HG02943 (cell line): Measurements from ENCODE around the gene C4orf36.
A peak's percentile ranks its signal among the peaks of the same experiment; 100 is the strongest.

Source experiments
- ATAC-seq: cut with Tn5 transposase; IDR thresholded peaks from one replicate; pipeline ENCODE4 v1.9.1; 2021; ENCODE audit warnings: mild to moderate bottlenecking, low read depth, moderate library complexity; ENCODE audit not compliant: unreplicated experiment

C4orf36 gene

GRCh38 chr4:86891762-86892635, at the start of gene C4orf36:
C4orf36 (minus strand) TSS chr4:86892422; CDS start chr4:86891520, 902 bp downstream.
- ATAC-seq: peak; percentile 52

DNA sequence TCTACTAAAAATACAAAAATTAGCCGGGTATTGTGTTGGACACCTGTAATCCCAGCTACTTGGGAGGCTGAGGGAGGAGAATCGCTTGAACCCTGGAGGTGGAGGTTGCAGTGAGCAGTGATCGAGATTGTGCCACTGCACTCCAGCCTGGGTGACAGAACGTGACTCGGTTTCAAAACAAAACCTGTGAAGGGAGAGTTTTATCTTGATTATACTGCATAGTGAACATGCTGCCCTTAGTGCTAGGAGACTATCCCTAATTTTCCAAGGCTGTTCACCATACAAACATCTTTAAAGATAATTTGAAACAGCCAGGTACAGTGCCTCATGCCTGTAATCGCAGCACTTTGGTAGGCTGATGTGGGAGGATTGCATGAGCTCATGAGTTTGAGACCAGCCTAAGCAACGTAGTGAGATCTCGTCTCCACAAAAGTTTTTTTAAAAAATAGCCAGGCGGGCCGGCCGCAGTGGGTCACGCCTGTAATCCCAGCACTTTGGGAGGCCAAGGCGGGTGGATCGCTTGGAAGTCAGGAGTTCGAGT, 48.8 kb upstream of the C4orf36 start:
- no peak for ATAC-seq

- peak; percentile 58 for ATAC-seq
Measured at GRCh38 chr4:86939729-86940575, 47.7 kb upstream of the C4orf36 start.

- no peak for ATAC-seq
Measured at GRCh38 chr4:86938771-86939520, 46.7 kb upstream of the C4orf36 start.

GRCh38 chr4:86935853-86936733, 43.9 kb upstream of the C4orf36 start:
- peak; percentile 26 for ATAC-seq

DNA sequence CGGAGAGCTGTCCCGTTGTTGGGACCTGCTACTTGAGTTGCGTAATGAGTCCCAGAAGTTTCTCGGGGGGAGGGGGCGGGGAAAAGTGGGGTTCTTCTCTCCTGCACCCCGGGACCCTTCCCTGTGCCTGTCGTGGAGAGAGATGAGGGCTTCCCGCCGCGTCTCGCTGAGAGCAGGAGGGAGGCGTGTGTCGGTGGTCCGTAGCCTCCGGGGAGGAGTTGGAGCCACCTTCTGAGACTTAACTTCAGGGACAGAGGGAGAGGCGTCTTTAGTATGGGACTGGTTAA, 43.3 kb upstream of the C4orf36 start:
- no peak for ATAC-seq

DNA sequence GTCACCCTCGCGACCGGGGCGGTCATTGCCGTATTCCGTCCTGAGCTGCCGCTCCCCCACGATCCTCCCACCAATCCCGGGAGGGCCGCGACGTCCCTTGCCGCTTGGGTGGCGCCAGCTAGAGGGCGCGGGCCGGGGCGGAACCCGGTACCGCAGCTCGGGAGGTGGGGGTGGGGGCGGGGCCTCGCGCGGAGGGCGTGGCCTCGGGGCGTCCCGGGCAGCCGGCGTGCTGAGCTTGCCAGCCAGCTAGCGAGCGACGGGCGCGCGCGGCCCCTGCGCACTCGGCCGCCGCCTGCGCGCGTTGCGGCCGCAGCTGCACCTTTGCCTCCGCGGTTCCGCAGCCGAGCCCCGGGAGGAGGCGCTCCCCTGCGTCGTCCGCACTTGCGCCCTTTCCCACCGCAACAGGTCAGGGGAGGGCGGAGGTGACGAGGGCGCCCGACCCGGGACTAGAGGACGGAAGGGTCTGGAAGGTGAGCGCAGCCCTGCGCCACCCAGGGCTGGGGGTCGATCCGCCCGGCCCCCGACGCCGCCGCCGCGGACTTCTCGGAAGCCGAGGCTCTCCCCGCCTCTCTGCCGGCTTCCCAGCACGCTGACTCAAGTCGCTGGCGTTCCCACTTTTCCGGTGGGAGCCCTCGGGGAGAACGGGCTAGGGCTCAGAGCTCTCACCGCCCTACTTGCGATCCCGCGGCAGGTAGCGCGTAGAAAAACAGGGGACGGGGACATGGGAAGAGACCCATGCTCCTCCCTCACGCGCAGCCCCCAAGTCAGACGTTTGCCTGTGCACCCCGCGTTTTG, 42.7 kb upstream of the C4orf36 start, which contains the start of gene AFF1:
AFF1 (plus strand) TSS at position 241 of the 795 bp plus-strand sequence. CDS start 13,523 bp downstream, outside the sequence.
- ATAC-seq: peak; percentile 38

DNA sequence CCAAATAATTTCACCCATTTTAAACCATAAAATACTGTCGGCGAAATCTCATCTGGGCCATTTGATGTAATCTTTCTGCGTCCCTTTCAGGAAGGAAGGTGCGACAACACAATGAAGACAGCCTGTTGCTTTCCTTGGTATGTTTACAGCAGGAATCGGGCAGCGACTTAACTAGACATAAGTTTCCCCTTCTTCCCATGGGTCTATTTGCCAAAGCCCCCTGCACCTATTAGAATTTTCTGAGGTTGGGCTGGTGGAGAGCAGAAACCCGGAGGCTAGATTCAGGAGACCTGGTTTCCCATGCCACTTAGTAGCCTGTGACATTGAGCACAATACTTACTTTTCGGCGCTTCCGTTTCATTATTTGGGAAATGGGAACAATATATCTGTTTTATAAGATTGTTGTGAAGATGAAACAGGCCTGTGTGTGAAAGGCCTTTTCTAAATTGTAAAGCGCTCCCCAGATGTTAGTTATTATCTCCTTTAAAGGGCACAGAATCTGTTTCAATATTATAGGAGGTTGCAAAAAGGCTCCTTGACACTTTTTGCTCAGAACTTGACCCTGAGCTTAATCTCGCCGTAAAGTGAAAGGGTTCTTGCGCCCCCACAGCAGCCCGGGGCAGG, 42.0 kb upstream of the C4orf36 start:
- no peak for ATAC-seq

DNA sequence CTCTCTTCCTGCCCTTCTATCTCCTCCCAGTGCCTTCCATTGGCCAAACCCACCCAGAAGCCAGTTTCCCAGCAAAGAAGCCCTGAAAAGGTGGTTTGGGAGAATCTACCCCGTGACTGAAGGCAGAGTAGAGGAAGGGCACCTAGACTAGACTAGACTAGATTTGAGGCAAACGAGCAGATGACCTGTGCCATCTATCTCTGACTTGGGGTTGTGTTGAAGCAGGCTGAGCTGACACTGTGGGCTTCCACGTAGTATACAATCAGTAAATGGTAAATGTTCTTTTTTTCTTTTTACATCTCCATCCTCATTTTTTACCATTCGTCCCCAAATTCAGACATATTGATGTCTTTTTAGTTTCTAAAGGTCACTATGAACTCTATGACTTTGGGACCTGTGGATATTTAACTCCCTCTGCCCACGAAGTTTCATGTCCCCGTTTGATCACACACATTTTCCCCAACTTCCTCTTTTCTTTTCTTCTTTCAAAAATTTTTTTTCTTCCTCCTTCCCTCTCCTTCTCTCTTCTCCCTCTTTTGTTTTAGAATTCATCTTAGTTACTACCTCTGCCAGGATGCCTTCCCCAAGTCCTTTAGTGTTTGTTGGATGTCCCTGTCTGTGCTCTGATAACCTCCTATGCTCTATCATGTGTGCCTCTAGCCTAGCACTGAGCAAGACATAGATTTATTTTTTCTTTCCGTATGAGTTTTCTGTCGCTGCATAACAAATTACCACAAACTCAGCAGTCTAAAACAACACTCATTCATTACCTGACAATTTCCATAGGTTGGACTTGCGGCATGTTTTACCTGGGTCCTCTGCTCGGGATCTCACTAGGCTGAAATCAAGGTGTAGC, 36.4 kb upstream of the C4orf36 start:
- no peak for ATAC-seq

DNA sequence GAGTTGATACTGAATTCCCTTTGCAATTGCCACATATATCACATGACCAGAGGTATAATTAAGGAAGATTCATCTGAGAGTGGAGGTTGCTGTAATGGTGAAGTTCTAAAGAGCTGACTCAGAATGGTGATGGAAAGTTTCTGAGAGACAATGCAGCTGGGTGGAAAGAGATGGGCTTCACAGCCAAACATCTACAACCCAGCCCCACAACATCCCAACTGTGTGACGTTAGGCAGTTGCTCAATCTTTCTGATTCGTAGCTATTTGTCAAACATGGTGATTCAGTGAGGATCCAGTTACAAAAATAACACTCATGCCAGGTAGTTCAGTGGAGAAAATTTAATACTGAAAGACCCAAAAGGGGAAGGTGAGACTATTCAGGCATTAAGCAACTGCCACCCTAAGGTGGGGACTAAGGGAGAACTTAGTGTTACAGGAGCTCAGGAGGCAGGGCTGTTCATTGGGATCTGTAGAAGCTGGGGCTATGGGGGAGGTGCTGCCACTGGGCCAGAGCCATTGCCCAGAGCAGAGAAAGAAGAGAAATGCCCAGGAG, 35.7 kb upstream of the C4orf36 start:
- ATAC-seq: no peak

DNA sequence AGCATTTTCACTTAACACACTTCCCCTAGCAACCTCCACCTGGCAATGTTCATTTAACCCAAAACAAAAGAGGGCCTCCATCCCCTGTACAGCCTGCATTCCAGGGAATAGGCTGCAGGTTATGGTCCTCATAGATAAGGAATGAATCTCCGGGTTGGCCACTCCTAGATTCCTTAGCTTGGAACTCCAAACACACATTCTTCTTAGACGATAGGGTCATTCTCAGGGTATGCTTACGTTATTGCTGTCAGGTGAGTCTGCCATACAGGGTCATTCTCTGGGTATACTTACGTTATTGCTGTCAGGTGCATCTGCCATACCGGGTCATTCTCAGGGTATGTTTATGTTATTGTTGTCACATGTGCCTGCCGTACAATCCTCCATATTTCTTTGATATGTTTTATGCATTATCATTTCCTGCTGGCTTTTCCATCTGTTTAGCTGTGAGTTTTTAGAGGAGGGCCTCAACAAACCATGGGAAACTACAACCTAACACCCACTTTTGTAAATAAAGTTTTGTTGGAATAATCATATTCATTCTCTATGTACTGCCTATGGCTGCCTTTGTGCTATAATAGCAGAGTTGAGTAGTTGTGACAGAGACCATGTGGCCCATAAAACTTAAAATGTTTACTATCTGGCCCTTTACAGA, 34.3 kb upstream of the C4orf36 start:
- no peak for ATAC-seq

DNA sequence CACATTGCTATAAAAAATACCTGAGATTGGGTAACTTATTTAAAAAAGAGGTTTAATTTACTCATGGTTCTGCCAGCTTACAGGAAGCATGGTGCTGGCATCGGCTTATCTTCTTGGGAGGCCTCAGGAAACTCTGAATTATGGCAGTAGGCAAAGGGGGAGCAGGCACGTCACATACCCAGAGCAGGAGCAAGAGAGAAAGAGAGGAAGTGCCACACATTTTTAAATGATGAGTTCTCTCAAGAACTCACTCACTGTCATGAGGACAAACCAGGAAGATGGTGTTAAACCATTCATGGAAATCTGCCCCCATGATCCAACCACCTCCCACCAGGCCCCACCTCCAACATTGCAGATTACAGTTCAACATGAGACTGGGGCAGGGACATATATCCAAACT, 32.6 kb upstream of the C4orf36 start:
- no peak for ATAC-seq

GRCh38 chr4:86921608-86922252, 29.5 kb upstream of the C4orf36 start:
- no peak for ATAC-seq

DNA sequence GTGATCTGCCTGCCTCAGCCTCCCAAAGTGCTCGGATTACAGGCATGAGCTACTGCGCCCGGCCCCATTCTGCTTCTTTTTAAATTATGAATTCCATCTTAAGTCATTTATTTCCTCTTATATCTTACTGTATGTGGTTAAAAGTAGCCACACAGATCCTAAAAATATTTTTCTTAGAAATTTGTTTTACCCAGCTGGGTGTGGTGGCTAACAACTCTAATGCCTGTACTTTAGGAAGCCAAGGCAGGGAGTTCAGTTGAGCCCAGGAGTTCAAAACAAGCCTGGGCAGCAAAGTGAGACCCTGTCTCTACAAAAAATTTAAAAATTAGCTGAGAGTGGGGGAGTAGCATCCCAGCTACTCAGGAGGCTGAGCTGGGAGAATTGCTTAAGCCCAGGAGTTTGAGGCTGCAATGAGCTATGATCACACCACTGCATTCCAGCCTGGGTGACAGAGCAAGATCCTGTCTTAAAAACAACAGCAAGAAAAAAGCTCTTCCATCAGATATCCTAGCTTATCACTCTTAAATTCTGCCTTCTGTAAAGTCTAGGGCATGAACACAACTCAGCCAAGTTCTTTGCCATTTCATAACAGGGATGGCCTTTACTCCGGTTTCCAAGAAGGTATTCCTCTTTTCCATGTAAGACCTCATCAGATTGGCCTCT, 27.5 kb upstream of the C4orf36 start:
- no peak for ATAC-seq

DNA sequence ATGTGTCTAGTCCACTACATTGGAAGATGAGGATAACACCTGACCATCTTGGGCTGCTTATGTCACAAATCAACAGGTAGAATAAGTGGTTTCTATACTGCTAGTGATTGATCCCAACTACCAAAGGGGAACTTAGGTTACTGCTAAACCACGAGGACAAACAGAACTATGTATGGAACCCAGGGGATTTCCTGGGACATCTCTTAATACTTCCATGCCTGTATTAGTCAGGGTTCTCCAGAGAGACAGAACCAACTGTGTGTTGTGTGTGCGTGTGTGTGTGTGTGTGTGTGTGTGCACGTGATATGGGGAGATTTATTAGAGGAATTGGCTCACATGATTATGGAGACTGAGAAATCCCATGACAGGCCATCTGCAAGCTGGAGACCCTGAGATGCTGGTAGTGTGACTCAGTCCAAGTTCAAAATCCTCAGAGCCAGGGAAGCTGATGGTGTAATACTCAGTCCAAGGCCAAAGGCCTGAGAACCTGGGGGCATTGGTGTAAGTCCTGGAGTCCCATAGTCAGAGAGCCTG, 26.4 kb upstream of the C4orf36 start:
- no peak for ATAC-seq
